OCI-LY7 (cell line): ENCODE measurements around the gene RAB1B. TPM values are rescaled to one million over a fixed set of nuclear protein-coding genes. Genes with fewer than 3 reads are reported as not detected.

Source experiments
- Bru-seq: library from RNA; stranded (reverse); fragments of 400-500 nt; gene quantifications from one replicate; lab custom pipeline; 2021; lab: Mats Ljungman, UMichigan
- BruChase-seq, 2 experiments: library from RNA; stranded (reverse); fragments of 400-500 nt; gene quantifications; one replicate each; lab custom pipeline; 2021; lab: Mats Ljungman, UMichigan
- BruUV-seq: library from RNA; stranded (reverse); fragments of 400-500 nt; replicated peaks from 2 replicates; lab custom pipeline; 2021; lab: Mats Ljungman, UMichigan
- CTCF ChIA-PET: fragments of 300-600 bp; sonication (Branson Sonifier 250); formaldehyde crosslinking; loops from one replicate; lab custom pipeline; 2022; ENCODE audit warnings: antibody characterized with exemption; ENCODE audit not compliant: unreplicated experiment; lab: Charles Lee
- POLR2A ChIA-PET: fragments of 300-600 bp; sonication (Branson Sonifier 250); formaldehyde crosslinking; loops from one replicate; lab custom pipeline; 2022; ENCODE audit warnings: antibody characterized with exemption; lab: Charles Lee
- DNase-seq: peaks from one replicate; pipeline ENCODE4 v3.0.0-alpha.2; 2015; ENCODE audit warnings: low spot score
- H2AFZ ChIP-seq: fragments of 200-600 bp; sonication (generic), shearing (Covaris generic); 2 replicates; pipeline ENCODE4 v1.6.1; 2014; ENCODE audit warnings: mild to moderate bottlenecking, antibody characterized with exemption, low read length, moderate library complexity
- H3K27ac ChIP-seq: fragments of 200-600 bp; sonication (generic); 2 replicates; pipeline ENCODE4 v1.5.1; 2014; ENCODE audit warnings: mixed run types, low read depth, mild to moderate bottlenecking, moderate library complexity, low read length, inconsistent platforms; ENCODE audit not compliant: poor library complexity, severe bottlenecking
- H3K36me3 ChIP-seq: fragments of 200-600 bp; sonication (generic); 2 replicates; pipeline ENCODE4 v1.6.1; 2014; ENCODE audit warnings: mild to moderate bottlenecking, antibody characterized with exemption, low read length, moderate library complexity, mixed read lengths; ENCODE audit not compliant: insufficient read depth
- H3K4me1 ChIP-seq: fragments of 200-600 bp; sonication (generic); 2 replicates; pipeline ENCODE4 v1.5.1; 2014; ENCODE audit warnings: mild to moderate bottlenecking, low read length; ENCODE audit not compliant: insufficient read depth, poor library complexity, severe bottlenecking
- H3K4me2 ChIP-seq: fragments of 200-600 bp; sonication (generic); 2 replicates; pipeline ENCODE4 v1.6.1; 2014; ENCODE audit warnings: mild to moderate bottlenecking, low read length
- H3K4me3 ChIP-seq: fragments of 200-600 bp; sonication (generic); 2 replicates; pipeline ENCODE4 v1.5.1; 2014; ENCODE audit warnings: mild to moderate bottlenecking, low read depth, low read length; ENCODE audit not compliant: poor library complexity, severe bottlenecking
- H3K79me2 ChIP-seq: fragments of 200-600 bp; sonication (generic); 2 replicates; pipeline ENCODE4 v1.6.1; 2016; ENCODE audit warnings: low read depth, mild to moderate bottlenecking, low read length, moderate library complexity, mixed read lengths; ENCODE audit not compliant: insufficient read depth
- H3K9me2 ChIP-seq: fragments of 200-600 bp; sonication (generic); 2 replicates; pipeline ENCODE4 v1.6.1; 2016; ENCODE audit warnings: mild to moderate bottlenecking, low read length, mixed read lengths; ENCODE audit not compliant: insufficient read depth
- H3K9me3 ChIP-seq: fragments of 200-600 bp; sonication (generic); 2 replicates; pipeline ENCODE4 v1.6.1; 2014; ENCODE audit warnings: mild to moderate bottlenecking, mixed run types, low read length, mixed read lengths
- H4K20me1 ChIP-seq: fragments of 200-600 bp; sonication (generic); 2 replicates; pipeline ENCODE4 v1.6.1; 2014; ENCODE audit warnings: mild to moderate bottlenecking, antibody characterized with exemption, low read length, moderate library complexity, mixed read lengths; ENCODE audit not compliant: insufficient read depth
- EZH2phosphoT487 ChIP-seq: fragments of 200-600 bp; sonication (generic); IDR thresholded peaks from 2 replicates; pipeline ENCODE4 v1.6.1; 2018; ENCODE audit warnings: low read depth, borderline replicate concordance, mild to moderate bottlenecking, mixed run types, antibody characterized with exemption, low read length, moderate library complexity, mixed read lengths
- intact Hi-C: fragments of 100-400 bp; cut with micrococcal nuclease; formaldehyde crosslinking; loops from one replicate; pipeline ENCODE4 v1.10.0; 2022; ENCODE audit not compliant: unreplicated experiment
- long read RNA-seq: library from polyadenylated mRNA; stranded (forward); transcript quantifications from one replicate; pipeline ENCODE4 v2.0.0, GENCODE V29; 2022
- total RNA-seq, 2 experiments: library from RNA; depleted of rRNA in 1 of 2; stranded (reverse); fragments of >200 nt in 1 of 2; shearing (Covaris generic) in 1 of 2; gene quantifications; 2 replicates each; pipeline ENCODE4 v1.2.3, GENCODE V29; 2014 to 2022
- TF ChIP-seq, protein P1 (sequence below): fragments of 200-600 bp; sonication (generic); conservative IDR thresholded peaks from 2 replicates; pipeline ENCODE4 v1.5.1; 2014; ENCODE audit warnings: mild to moderate bottlenecking, antibody characterized with exemption, low read length, moderate library complexity, mixed read lengths

The RAB1B gene
- total RNA-seq (2014; rRNA removed; shearing (Covaris generic)) (69.2 and 77.7 TPM in 2 replicates), total RNA-seq (2022) (81.8 and 88.1 TPM in 2 replicates), Bru-seq, nascent RNA (percentile 71 among the genes with signal in this experiment), BruChase-seq, experiment 1, labeled RNA remaining after a 6-hour chase (percentile 90 among the genes with signal in this experiment), BruChase-seq, experiment 2, labeled RNA remaining after a 2-hour chase (percentile 79 among the genes with signal in this experiment)
- long read RNA-seq, partial matches to known transcripts, result 0 of 39 reads
- long read RNA-seq, other reads (novel, unspliced or antisense), result 36 of 39 reads

DNA sequence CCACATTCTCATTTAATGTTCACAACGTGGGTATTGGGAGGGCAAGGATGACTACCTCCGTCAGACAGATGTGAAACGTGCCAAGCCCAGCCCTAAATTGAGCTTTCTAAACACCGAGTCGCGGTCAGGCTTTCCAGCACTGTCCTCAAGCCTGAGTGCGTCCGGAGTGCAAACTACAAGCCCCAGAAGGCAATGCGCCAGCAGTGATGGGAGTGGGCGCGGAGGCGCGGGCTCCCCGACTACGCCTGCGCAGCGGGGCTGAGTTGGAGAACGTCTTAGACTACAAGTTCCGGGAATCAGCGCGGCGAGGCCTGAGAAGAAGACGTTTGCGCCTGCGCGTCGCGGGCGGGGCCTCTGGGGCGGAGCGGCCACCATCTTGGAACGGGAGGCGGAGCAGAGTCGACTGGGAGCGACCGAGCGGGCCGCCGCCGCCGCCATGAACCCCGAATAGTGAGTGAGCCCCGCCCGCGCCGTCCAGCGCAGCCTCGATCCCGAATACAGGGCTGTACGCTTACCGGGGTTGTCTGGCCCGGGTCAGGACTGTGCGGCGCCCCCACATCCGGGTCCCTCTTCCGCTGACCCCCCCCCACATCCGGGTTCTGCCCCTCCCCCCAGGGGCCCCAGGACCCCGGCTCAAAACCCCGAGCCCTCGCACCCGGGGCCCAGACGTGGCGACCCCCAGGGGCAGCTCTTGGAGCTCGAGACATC, at the start of gene RAB1B:
Gene RAB1B (plus strand): TSS at position 396 of the 708 bp plus-strand sequence. CDS start 41 bp downstream, at position 437.
- no TSS peak for BruUV-seq
- Histone ChIP-seq H3K9me3 (no peaks in the 10 kb centered on the region), H3K79me2 (peaks cover 24% of the 10 kb centered on the region), H3K4me2 (peak within 1 kb of the TSS; percentile 99), H4K20me1 (no peaks in the 10 kb centered on the region), H3K9me2 (no peaks in the 10 kb centered on the region), H3K4me1 (peaks cover 24% of the 10 kb centered on the region), H2AFZ (peak within 1 kb of the TSS; percentile 72; the same call in 1 of the 2 replicates), H3K36me3 (peaks cover 71% of the 10 kb centered on the region), H3K27ac (peak within 1 kb of the TSS; percentile 84), H3K4me3 (peak within 1 kb of the TSS; percentile 100)
- intact Hi-C loops, result loop anchor here (5.0 kb wide), 2 partner anchors 266 to 411 kb away; partner anchors contain the start of genes BANF1, CFL1 and EIF1AD
- POLR2A ChIA-PET, result interaction anchor here (1.1 kb wide), 1 partner anchor 43 kb away, joined by 3 read pairs; no protein-coding TSS in a partner anchor
- CTCF ChIA-PET, result interaction anchor here (0.6 kb wide), 1 partner anchor 21 kb away, joined by 3 read pairs; the partner anchor contains the start of gene YIF1A
- peak; percentile 100 for DNase-seq
- TF ChIP-seq, protein P1, sequence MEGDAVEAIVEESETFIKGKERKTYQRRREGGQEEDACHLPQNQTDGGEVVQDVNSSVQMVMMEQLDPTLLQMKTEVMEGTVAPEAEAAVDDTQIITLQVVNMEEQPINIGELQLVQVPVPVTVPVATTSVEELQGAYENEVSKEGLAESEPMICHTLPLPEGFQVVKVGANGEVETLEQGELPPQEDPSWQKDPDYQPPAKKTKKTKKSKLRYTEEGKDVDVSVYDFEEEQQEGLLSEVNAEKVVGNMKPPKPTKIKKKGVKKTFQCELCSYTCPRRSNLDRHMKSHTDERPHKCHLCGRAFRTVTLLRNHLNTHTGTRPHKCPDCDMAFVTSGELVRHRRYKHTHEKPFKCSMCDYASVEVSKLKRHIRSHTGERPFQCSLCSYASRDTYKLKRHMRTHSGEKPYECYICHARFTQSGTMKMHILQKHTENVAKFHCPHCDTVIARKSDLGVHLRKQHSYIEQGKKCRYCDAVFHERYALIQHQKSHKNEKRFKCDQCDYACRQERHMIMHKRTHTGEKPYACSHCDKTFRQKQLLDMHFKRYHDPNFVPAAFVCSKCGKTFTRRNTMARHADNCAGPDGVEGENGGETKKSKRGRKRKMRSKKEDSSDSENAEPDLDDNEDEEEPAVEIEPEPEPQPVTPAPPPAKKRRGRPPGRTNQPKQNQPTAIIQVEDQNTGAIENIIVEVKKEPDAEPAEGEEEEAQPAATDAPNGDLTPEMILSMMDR, result no peak
- TF ChIP-seq EZH2phosphoT487, result no peak

DNA sequence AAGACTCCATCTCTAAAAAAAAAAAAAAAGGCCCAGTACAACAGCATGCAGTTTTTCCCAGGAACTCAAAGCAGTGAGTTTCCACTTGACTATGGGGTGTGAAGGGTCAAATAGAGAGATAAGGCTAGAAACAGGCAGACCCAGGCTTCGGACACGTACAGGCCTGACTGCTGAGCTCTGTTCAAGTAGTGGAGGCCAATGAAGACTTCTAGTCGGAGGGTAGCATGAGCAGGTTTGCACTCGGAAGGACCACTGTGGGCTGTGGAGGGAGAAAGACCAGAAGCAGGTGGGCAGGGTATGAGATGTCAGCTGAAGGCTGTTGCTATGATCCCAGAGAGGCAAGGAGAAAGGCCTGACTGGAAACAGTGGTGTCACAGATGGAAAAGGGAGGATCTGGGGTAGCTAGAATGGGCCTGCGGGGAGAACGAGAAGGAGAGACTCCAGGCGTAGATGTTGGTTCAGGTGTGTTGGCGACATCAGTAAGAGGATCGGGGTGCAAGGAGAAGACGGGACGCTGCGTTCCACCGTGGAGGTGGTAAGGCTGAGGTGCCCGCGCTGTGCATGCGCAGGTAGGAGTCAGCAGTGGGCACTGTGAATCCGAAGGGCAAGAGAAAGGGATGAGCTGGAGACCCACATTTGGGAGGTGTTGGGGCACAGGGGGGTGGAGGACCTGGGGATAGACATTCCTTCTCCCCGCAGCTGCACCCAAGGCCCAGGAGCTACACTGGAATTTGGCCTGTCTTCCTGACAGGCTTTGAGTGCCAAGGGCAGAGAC, 49.4 kb upstream of the RAB1B start:
- ChIA-PET CTCF (no interaction called here), POLR2A (interaction anchor here (0.5 kb wide), 1 partner anchor 56 kb away, joined by 3 read pairs; no protein-coding TSS in a partner anchor)
- H3K9me2 ChIP-seq, result no peaks in the 10 kb centered on the region
- H3K4me2 ChIP-seq, result no peak overlapping the region
- intact Hi-C loops, result no loop called here
- no peak overlapping the region for H3K4me3 ChIP-seq
- H3K4me1 ChIP-seq, result peaks cover 5% of the 10 kb centered on the region
- no peak for TF ChIP-seq EZH2phosphoT487
- TF ChIP-seq, protein P1, result no peak
- no peak for DNase-seq
- no peaks in the 10 kb centered on the region for H3K9me3 ChIP-seq
- H3K36me3 ChIP-seq, result peaks cover 11% of the 10 kb centered on the region; the same call in 1 of the 2 replicates
- no TSS peak for BruUV-seq
- H4K20me1 ChIP-seq, result no peaks in the 10 kb centered on the region
- H3K79me2 ChIP-seq, result no peaks in the 10 kb centered on the region
- no peak overlapping the region for H3K27ac ChIP-seq
- no peak overlapping the region for H2AFZ ChIP-seq
